GM19455 (cell line): ENCODE results near the gene SERINC2.

Source experiments
- ATAC-seq: cut with Tn5 transposase; IDR thresholded peaks from one replicate; pipeline ENCODE4 v1.9.1; 2021; ENCODE audit not compliant: unreplicated experiment

SERINC2 gene

GRCh38 chr1:31412205-31412604 lies 808 bp upstream of the SERINC2 start:
- no peak for ATAC-seq

- no peak for ATAC-seq
Observed at GRCh38 chr1:31413405-31414001, 490 bp downstream of the SERINC2 start.

- ATAC-seq, result no peak
Observed at GRCh38 chr1:31414980-31415370, 2.0 kb downstream of the SERINC2 start.

- no peak for ATAC-seq
Observed at GRCh38 chr1:31415658-31416057, 2.6 kb downstream of the SERINC2 start.

GRCh38 chr1:31416101-31416736 lies 3.2 kb downstream of the SERINC2 start:
- no peak for ATAC-seq

- ATAC-seq, result no peak
Observed at GRCh38 chr1:31417148-31417547, 4.1 kb downstream of the SERINC2 start.

- no peak for ATAC-seq
Observed at GRCh38 chr1:31418626-31419323, 5.8 kb downstream of the SERINC2 start.

GRCh38 chr1:31420716-31421115 lies 7.7 kb downstream of the SERINC2 start:
- no peak for ATAC-seq

GRCh38 chr1:31421371-31422040 lies 8.5 kb downstream of the SERINC2 start:
- ATAC-seq, result no peak

GRCh38 chr1:31422505-31423319 lies 9.7 kb downstream of the SERINC2 start:
- no peak for ATAC-seq

- peak; percentile 79 for ATAC-seq
Observed at GRCh38 chr1:31423418-31423947, 10.5 kb downstream of the SERINC2 start.

- ATAC-seq, result no peak
Observed at GRCh38 chr1:31424568-31424967, 11.6 kb downstream of the SERINC2 start.

GRCh38 chr1:31425301-31426081 lies 12.5 kb downstream of the SERINC2 start:
- ATAC-seq, result no peak

- no peak for ATAC-seq
Observed at GRCh38 chr1:31426249-31426922, 13.4 kb downstream of the SERINC2 start.

GRCh38 chr1:31427322-31427721 lies 14.3 kb downstream of the SERINC2 start:
- ATAC-seq, result no peak

- ATAC-seq, result no peak
Observed at GRCh38 chr1:31428436-31429221, 15.6 kb downstream of the SERINC2 start.

- no peak for ATAC-seq
Observed at GRCh38 chr1:31429583-31429982, 16.6 kb downstream of the SERINC2 start.
